Stimulated activated CD4-positive, alpha-beta T cell treated with anti-CD3 and anti-CD28 coated beads, Interleukin-1b, Interleukin-23, amount 100 ng/mL, for 24 hours (primary cell): ENCODE data around the gene TMEFF1.

Experiments
- DNase-seq, 4 experiments: peaks; one replicate each; pipeline ENCODE4 v3.0.0-alpha.2; 2020; ENCODE audit warnings: low read depth in 4 of 4, low spot score in 1 of 4

The TMEFF1 gene

GRCh38 chr9:100601216-100601615 lies 128.3 kb downstream of the TMEFF1 start:
- peak in 1 of 4 experiments; percentile 13 for DNase-seq

- no peak for DNase-seq
Measured at GRCh38 chr9:100602342-100602801, 129.4 kb downstream of the TMEFF1 start.

DNA sequence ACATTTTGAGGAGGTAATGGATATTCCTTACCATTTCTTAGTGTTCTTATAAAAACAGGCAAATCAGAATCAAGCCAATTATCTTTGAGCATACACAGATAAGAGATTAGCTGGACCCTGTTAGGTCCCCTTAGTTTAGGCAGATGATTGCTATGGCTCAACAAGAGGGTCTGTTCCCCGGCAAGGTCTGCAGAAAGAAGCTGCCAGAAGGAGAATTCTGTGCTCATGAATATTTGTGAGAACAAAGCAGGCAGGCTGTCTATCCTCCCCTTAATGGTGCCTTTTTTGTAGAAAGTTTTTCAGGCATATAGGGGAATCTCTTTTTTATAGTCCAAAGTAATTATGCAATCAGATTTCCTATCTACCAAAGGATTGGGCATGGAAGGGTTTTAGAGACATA lies 132.5 kb downstream of the TMEFF1 start:
- no peak for DNase-seq

DNA sequence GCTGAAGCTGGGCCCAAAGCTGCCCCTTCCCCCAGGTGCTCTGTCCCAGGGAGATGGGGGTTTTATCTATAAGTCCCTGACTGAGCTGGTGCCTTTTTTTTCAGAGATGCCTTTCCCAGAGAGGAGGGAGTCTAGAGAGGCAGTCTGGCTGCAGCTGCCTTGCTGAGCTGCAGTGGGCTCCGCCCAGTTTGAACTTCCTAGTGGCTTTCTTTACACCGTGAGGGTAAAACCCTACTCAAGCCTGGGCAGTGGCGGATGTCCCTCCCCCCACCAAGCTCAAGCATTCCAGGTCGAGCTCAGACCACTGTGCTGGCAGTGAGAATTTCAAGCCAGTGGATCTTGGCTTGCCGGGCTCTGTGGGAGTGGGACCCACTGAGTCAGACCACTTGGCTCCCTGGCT lies 146.2 kb downstream of the TMEFF1 start:
- no peak for DNase-seq

DNA sequence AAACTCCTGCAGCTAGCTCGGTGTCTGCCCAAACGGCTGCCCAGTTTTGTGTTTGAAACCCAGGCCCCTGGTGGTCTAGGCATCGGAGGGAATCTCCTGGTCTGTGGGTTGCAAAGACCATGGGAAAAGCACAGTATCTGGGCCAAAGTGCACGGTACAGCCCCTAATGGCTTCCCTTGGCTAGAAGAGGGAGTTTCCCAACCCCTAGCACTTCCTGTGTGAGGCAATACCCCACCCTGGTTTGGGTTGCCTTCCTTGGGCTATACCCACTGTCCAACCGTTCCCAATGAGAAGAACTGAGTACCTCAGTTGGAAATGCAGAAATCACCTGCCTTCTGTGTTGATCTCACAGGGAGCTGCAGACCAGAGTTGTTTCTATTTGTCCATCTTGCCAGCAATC lies 146.7 kb downstream of the TMEFF1 start:
- DNase-seq: no peak

DNA sequence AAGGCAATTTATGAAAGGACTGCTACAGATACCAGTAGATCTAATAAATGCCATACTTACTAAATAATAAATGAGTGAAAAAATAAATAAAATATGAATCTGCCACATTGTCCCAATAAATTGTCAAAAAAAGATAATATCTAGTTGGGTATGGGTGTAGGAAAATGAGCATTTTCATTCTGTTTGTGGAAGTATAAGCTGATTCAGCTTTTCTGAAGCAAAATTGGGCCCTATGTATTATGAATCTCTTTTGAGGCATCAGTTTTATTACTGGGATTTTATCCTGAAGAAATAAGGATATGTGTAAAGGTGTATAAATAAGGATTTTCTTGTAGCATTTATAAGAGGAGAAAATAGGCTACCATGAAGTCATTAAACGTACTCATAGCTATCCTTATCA lies 151.0 kb downstream of the TMEFF1 start:
- no peak for DNase-seq

DNA sequence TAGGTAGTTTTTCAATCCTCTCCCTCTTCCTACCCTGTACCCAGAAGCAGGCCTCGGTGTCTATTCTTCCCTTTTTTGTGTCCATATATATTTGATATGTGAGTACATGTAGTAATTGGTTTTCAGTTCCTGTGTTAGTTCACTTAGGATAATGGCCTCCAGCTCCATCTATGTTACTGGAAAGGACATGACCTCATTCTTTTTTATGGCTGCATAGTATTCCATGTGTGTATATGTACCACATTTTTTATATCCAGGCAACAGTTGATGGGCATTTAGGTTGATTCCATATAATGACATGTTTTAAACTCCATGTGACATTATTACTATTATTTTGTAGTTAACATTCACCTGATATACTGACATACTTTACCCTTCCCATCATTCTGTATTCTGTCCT lies 154.0 kb downstream of the TMEFF1 start:
- no peak for DNase-seq
